B cell (primary cell): ENCODE data around the gene MYMX.

Experiments used
- EZH2 ChIP-seq: IDR thresholded peaks from 2 replicates; pipeline ENCODE4 v1.6.1; 2012; ENCODE audit warnings: borderline replicate concordance, low read depth, mild to moderate bottlenecking, moderate library complexity, low read length; ENCODE audit not compliant: insufficient read depth, poor library complexity, severe bottlenecking
- TF ChIP-seq, protein P1 (sequence below): fragments of 200-600 bp; IDR thresholded peaks from one replicate; pipeline ENCODE4 v1.8.0; 2022; ENCODE audit warnings: antibody characterized with exemption, mild to moderate bottlenecking

DNA sequence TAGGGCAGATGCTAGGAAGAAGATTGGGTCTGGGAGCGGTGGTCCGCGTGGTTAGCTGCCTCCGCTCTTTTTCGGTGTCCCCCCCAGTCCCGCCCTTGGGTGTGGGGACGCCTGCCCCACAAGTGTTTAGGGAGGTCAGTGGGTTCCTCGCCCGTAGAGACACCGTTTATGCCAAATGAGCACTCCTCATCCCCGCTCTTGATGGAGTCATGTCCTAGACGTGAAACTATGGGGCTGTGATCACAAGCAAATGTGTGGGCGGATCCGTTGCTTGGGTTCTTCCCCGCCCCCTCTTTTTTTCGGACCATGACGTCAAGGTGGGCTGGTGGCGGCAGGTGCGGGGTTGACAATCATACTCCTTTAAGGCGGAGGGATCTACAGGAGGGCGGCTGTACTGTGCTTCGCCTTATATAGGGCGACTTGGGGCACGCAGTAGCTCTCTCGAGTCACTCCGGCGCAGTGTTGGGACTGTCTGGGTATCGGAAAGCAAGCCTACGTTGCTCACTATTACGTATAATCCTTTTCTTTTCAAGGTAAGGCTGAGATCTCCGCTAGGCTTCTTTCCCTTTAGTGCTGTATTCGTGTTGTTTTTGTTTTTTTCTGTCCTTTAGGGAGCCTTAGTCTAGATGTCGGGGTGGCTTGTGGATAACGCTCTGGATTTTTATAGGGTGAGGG is 30.1 kb downstream of the MYMX start, which contains the start of gene HSP90AB1:
- TF ChIP-seq, protein P1, sequence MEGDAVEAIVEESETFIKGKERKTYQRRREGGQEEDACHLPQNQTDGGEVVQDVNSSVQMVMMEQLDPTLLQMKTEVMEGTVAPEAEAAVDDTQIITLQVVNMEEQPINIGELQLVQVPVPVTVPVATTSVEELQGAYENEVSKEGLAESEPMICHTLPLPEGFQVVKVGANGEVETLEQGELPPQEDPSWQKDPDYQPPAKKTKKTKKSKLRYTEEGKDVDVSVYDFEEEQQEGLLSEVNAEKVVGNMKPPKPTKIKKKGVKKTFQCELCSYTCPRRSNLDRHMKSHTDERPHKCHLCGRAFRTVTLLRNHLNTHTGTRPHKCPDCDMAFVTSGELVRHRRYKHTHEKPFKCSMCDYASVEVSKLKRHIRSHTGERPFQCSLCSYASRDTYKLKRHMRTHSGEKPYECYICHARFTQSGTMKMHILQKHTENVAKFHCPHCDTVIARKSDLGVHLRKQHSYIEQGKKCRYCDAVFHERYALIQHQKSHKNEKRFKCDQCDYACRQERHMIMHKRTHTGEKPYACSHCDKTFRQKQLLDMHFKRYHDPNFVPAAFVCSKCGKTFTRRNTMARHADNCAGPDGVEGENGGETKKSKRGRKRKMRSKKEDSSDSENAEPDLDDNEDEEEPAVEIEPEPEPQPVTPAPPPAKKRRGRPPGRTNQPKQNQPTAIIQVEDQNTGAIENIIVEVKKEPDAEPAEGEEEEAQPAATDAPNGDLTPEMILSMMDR = no peak
- TF ChIP-seq EZH2 = no peak
